HG03097 (cell line): ENCODE measurements around the gene RBBP9.
A peak's percentile ranks its signal among the peaks of the same experiment; 100 is the strongest.
"Not testable (repeated sequence)": the region's sequence is repeated elsewhere in the genome, so short reads cannot be mapped to it uniquely, and the experiment has no call there.

Experiments
- ATAC-seq: cut with Tn5 transposase; IDR thresholded peaks from one replicate; pipeline ENCODE4 v1.9.1; 2021; ENCODE audit not compliant: unreplicated experiment, low FRiP score

The RBBP9 gene

GRCh38 chr20:18506744-18507143 lies 9.7 kb upstream of the RBBP9 start:
- no peak for ATAC-seq

GRCh38 chr20:18504479-18505060 lies 7.5 kb upstream of the RBBP9 start:
- no peak for ATAC-seq

GRCh38 chr20:18501672-18502071 lies 4.6 kb upstream of the RBBP9 start:
- not testable (repeated sequence) for ATAC-seq

GRCh38 chr20:18497603-18498002 lies 578 bp upstream of the RBBP9 start:
- ATAC-seq: no peak

- no peak for ATAC-seq
Measured at GRCh38 chr20:18496042-18496441, 983 bp downstream of the RBBP9 start.

- no peak for ATAC-seq
Measured at GRCh38 chr20:18488301-18488700, 8.7 kb downstream of the RBBP9 start.

GRCh38 chr20:18481596-18481995 lies 15.4 kb downstream of the RBBP9 start:
- ATAC-seq: no peak

- no peak for ATAC-seq
Measured at GRCh38 chr20:18477821-18478220, 19.2 kb downstream of the RBBP9 start.

GRCh38 chr20:18477218-18477617 lies 19.8 kb downstream of the RBBP9 start:
- ATAC-seq: no peak

GRCh38 chr20:18466894-18467730 lies 29.9 kb downstream of the RBBP9 start, which contains the start of the genes DZANK1 and POLR3F:
TSS of gene DZANK1 (minus strand) at chr20:18467030. CDS start at chr20:18465358, 1,672 bp downstream.
TSS of gene POLR3F (plus strand) at chr20:18467390. CDS start at chr20:18467507, 117 bp downstream.
- ATAC-seq: peak; percentile 83

GRCh38 chr20:18466574-18466893 lies 30.5 kb downstream of the RBBP9 start:
- ATAC-seq: peak; percentile 19

GRCh38 chr20:18465536-18466200 lies 31.4 kb downstream of the RBBP9 start:
- peak; percentile 37 for ATAC-seq

- ATAC-seq: no peak
Measured at GRCh38 chr20:18456600-18456999, 40.4 kb downstream of the RBBP9 start.

GRCh38 chr20:18443886-18444285 lies 53.1 kb downstream of the RBBP9 start:
- no peak for ATAC-seq

GRCh38 chr20:18440403-18440802 lies 56.6 kb downstream of the RBBP9 start:
- ATAC-seq: no peak

- ATAC-seq: no peak
Measured at GRCh38 chr20:18436847-18437246, 60.2 kb downstream of the RBBP9 start.
